GM23338 (cell line): Measurements from ENCODE around the gene PIGR. TPM values are rescaled to one million over a fixed set of nuclear protein-coding genes. Genes with fewer than 3 reads are reported as not detected.

ENCODE experiments used
- ATAC-seq: fragments of 200-7000 bp; cut with Tn5 transposase; 3 replicates; pipeline ENCODE4 v1.9.1; 2020
- DNase-seq: peaks from one replicate; pipeline ENCODE4 v3.0.0-alpha.2; 2015; ENCODE audit warnings: low spot score
- H2AFZ ChIP-seq: fragments of 200-600 bp; sonication (generic); 2 replicates; pipeline ENCODE4 v1.8.0; 2016; ENCODE audit warnings: antibody characterized with exemption, mild to moderate bottlenecking, moderate library complexity
- H3F3A ChIP-seq: fragments of 200-600 bp; sonication (generic); replicated peaks from 2 replicates; pipeline ENCODE4 v1.8.0; 2017; ENCODE audit warnings: antibody characterized with exemption, mixed run types, low read depth
- H3K27ac ChIP-seq: fragments of 200-600 bp; sonication (generic); 2 replicates; pipeline ENCODE4 v1.6.1; 2016; ENCODE audit warnings: low read depth
- H3K27me3 ChIP-seq: fragments of 200-600 bp; sonication (generic); 2 replicates; pipeline ENCODE4 v1.8.0; 2016; ENCODE audit warnings: mild to moderate bottlenecking, mixed run types, moderate library complexity; ENCODE audit not compliant: insufficient read depth
- H3K36me3 ChIP-seq: fragments of 200-600 bp; sonication (generic); 2 replicates; pipeline ENCODE4 v1.8.0; 2016; ENCODE audit warnings: mild to moderate bottlenecking; ENCODE audit not compliant: insufficient read depth
- H3K4me1 ChIP-seq: fragments of 200-600 bp; sonication (generic); 2 replicates; pipeline ENCODE4 v1.8.0; 2016; ENCODE audit warnings: mild to moderate bottlenecking, moderate library complexity; ENCODE audit not compliant: insufficient read depth
- H3K4me2 ChIP-seq: fragments of 200-600 bp; sonication (generic); 2 replicates; pipeline ENCODE4 v1.7.1; 2017; ENCODE audit warnings: mixed run types
- H3K4me3 ChIP-seq: fragments of 200-600 bp; sonication (generic); 2 replicates; pipeline ENCODE4 v1.6.1; 2016; ENCODE audit warnings: mixed run types
- H3K79me2 ChIP-seq: fragments of 200-600 bp; sonication (generic); replicated peaks from 2 replicates; pipeline ENCODE4 v1.8.0; 2017; ENCODE audit warnings: mild to moderate bottlenecking; ENCODE audit not compliant: insufficient read depth
- H3K9me2 ChIP-seq: fragments of 200-600 bp; sonication (generic); 2 replicates; pipeline ENCODE4 v1.8.0; 2017; ENCODE audit not compliant: insufficient read depth
- H4K20me1 ChIP-seq: fragments of 200-600 bp; sonication (generic); replicated peaks from 2 replicates; pipeline ENCODE4 v1.8.0; 2017; ENCODE audit warnings: mild to moderate bottlenecking; ENCODE audit not compliant: insufficient read depth
- H3K27ac Mint-ChIP-seq: 2 replicates; pipeline ENCODE4 v1.8.0; 2020; ENCODE audit warnings: inconsistent platforms, mild to moderate bottlenecking, moderate library complexity, mixed read lengths
- H3K27me3 Mint-ChIP-seq: 3 replicates; pipeline ENCODE4 v1.8.0; 2022; ENCODE audit warnings: low read depth, mild to moderate bottlenecking, moderate library complexity, mixed read lengths, inconsistent platforms; ENCODE audit not compliant: insufficient read depth, poor library complexity
- H3K36me3 Mint-ChIP-seq: 3 replicates; pipeline ENCODE4 v1.8.0; 2021; ENCODE audit warnings: low read depth, mild to moderate bottlenecking, inconsistent platforms, moderate library complexity, mixed read lengths
- H3K4me1 Mint-ChIP-seq: 3 replicates; pipeline ENCODE4 v1.8.0; 2020; ENCODE audit warnings: mild to moderate bottlenecking, inconsistent platforms, mixed read lengths
- H3K4me3 Mint-ChIP-seq: 3 replicates; pipeline ENCODE4 v1.8.0; 2021; ENCODE audit warnings: moderate library complexity, mild to moderate bottlenecking, inconsistent platforms, mixed read lengths
- H3K9me3 Mint-ChIP-seq: 3 replicates; pipeline ENCODE4 v1.8.0; 2020; ENCODE audit warnings: moderate library complexity, mild to moderate bottlenecking, inconsistent platforms, mixed read lengths
- CREB1 ChIP-seq: fragments of 250-450 bp; sonication (Bioruptor Pico); IDR thresholded peaks from 2 replicates; pipeline ENCODE4 v1.5.0; 2020; ENCODE audit warnings: low read depth, mild to moderate bottlenecking, moderate library complexity
- CTCF ChIP-seq, 2 experiments: fragments of 200-600 bp in 1 of 2; sonication (generic) in 1 of 2; conservative IDR thresholded peaks; 2 replicates each; pipeline versions ENCODE4 v1.5.1 to v1.6.1; 2016 to 2017; ENCODE audit warnings: antibody characterized with exemption in 2 of 2, low read depth in 2 of 2, mild to moderate bottlenecking in 2 of 2, moderate library complexity in 1 of 2
- ETS1 ChIP-seq: IDR thresholded peaks from 2 replicates; pipeline ENCODE4 v1.6.1; 2016; ENCODE audit warnings: antibody characterized with exemption
- EZH2 ChIP-seq: fragments of 200-600 bp; sonication (generic); IDR thresholded peaks from one replicate; pipeline ENCODE4 v1.8.0; 2017; ENCODE audit warnings: antibody characterized with exemption, mild to moderate bottlenecking, low read depth; ENCODE audit not compliant: unreplicated experiment
- EZH2phosphoT487 ChIP-seq: fragments of 200-600 bp; sonication (generic); IDR thresholded peaks from one replicate; pipeline ENCODE4 v1.8.1; 2018; ENCODE audit warnings: antibody characterized with exemption; ENCODE audit not compliant: unreplicated experiment
- JUNB ChIP-seq: IDR thresholded peaks from one replicate; pipeline ENCODE4 v1.6.1; 2016; ENCODE audit warnings: antibody characterized with exemption; ENCODE audit not compliant: unreplicated experiment
- NANOG ChIP-seq: IDR thresholded peaks from 2 replicates; pipeline ENCODE4 v1.6.1; 2016; ENCODE audit warnings: antibody characterized with exemption, borderline replicate concordance
- POLR2AphosphoS5 ChIP-seq: IDR thresholded peaks from 2 replicates; pipeline ENCODE4 v1.6.1; 2016; ENCODE audit warnings: antibody characterized with exemption, low read depth
- REST ChIP-seq: IDR thresholded peaks from one replicate; pipeline ENCODE4 v1.6.1; 2018; ENCODE audit warnings: antibody characterized with exemption; ENCODE audit not compliant: unreplicated experiment
- STAT1 ChIP-seq: IDR thresholded peaks from one replicate; pipeline ENCODE4 v1.6.1; 2016; ENCODE audit warnings: antibody characterized with exemption; ENCODE audit not compliant: unreplicated experiment
- ZNF114 ChIP-seq: fragments of 250-450 bp; sonication (Bioruptor Pico); IDR thresholded peaks from 2 replicates; pipeline ENCODE4 v1.5.0; 2020; ENCODE audit warnings: mild to moderate bottlenecking, moderate library complexity
- ZNF331 ChIP-seq: fragments of 250-450 bp; sonication (Bioruptor Pico); IDR thresholded peaks from 2 replicates; pipeline ENCODE4 v1.5.0; 2020; ENCODE audit warnings: low read depth, mild to moderate bottlenecking, moderate library complexity
- ZNF462 ChIP-seq: fragments of 250-450 bp; sonication (Bioruptor Pico); IDR thresholded peaks from 2 replicates; pipeline ENCODE4 v1.5.0; 2020; ENCODE audit warnings: mild to moderate bottlenecking, moderate library complexity
- polyA plus RNA-seq: library from polyadenylated mRNA; unstranded; fragments of >200 nt; fragmentation: Nextera tagmentation; extraction: Ambion mirVana; gene quantifications from 2 replicates; pipeline ENCODE4 v1.2.1, GENCODE V29; 2016
- total RNA-seq: library from RNA; depleted of rRNA; stranded (reverse); fragments of >200 nt; shearing (Covaris generic); gene quantifications from 2 replicates; pipeline ENCODE4 v1.2.3, GENCODE V29; 2014

Gene PIGR
- total and polyA plus RNA-seq, 2 experiments from 2014 or later: not detected

DNA sequence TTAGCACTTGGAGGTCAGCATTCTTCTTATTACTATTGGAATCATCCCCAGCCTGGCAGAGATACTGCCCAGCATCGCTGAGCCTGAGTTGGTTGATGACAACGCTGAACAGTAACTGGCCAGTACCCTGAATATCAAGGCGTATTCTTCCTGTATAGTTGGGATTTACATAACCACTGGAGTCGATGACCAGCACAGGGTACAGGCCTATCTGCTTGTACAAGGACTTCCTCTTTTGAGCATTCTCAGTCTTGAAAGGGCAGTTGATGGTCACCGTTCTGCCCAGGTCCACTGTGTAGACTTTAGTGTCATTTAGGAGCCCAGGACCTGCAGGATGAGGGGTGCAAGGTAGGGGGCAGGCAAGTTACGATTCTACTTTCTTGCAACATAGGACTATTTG lies 8.8 kb downstream of the PIGR start:
- H3K27ac ChIP-seq: no peak overlapping the region
- no peaks in the 10 kb centered on the region for H3K79me2 ChIP-seq
- Mint-ChIP-seq H3K27ac (no peak overlapping the region), H3K27me3 (peaks cover 1% of the 10 kb centered on the region), H3K36me3 (no peaks in the 10 kb centered on the region), H3K4me1 (no peaks in the 10 kb centered on the region), H3K4me3 (no peak overlapping the region), H3K9me3 (no peaks in the 10 kb centered on the region)
- H3K4me2 ChIP-seq: no peak overlapping the region
- H3K36me3 ChIP-seq: no peaks in the 10 kb centered on the region
- ATAC-seq: no peak
- no peak for DNase-seq
- H3F3A ChIP-seq: no peaks in the 10 kb centered on the region
- H4K20me1 ChIP-seq: no peaks in the 10 kb centered on the region
- no peak for TF ChIP-seq EZH2
- no peak for TF ChIP-seq STAT1
- no peak for TF ChIP-seq EZH2phosphoT487
- TF ChIP-seq ETS1: no peak
- TF ChIP-seq CTCF (conservative IDR thresholded peaks at IDR 0.05; ENCODE audit: low read depth in 2 of 2): no peak
- TF ChIP-seq NANOG: no peak
- no peak for TF ChIP-seq ZNF114
- TF ChIP-seq ZNF331 (CRISPR knock-in tag): no peak
- no peak for TF ChIP-seq JUNB
- TF ChIP-seq REST: no peak
- no peak for TF ChIP-seq POLR2AphosphoS5
- TF ChIP-seq CREB1: no peak
- no peak for TF ChIP-seq ZNF462 (CRISPR knock-in tag)
- H2AFZ ChIP-seq: no peak overlapping the region
- H3K9me2 ChIP-seq: no peaks in the 10 kb centered on the region
- no peaks in the 10 kb centered on the region for H3K27me3 ChIP-seq
- H3K4me3 ChIP-seq: no peak overlapping the region
- H3K4me1 ChIP-seq: no peaks in the 10 kb centered on the region
